Smooth muscle cell of trachea (primary cell): ENCODE measurements around the gene NUCB1. TPM values are rescaled to one million over a fixed set of nuclear protein-coding genes. Genes with fewer than 3 reads are reported as not detected.

Experiments used
- total RNA-seq: library from RNA; depleted of rRNA; stranded (reverse); fragments of >200 nt; gene quantifications from 2 replicates; pipeline ENCODE4 v1.2.1, GENCODE V29; 2014

Gene NUCB1
- 185 and 330 TPM in 2 replicates for total RNA-seq

DNA sequence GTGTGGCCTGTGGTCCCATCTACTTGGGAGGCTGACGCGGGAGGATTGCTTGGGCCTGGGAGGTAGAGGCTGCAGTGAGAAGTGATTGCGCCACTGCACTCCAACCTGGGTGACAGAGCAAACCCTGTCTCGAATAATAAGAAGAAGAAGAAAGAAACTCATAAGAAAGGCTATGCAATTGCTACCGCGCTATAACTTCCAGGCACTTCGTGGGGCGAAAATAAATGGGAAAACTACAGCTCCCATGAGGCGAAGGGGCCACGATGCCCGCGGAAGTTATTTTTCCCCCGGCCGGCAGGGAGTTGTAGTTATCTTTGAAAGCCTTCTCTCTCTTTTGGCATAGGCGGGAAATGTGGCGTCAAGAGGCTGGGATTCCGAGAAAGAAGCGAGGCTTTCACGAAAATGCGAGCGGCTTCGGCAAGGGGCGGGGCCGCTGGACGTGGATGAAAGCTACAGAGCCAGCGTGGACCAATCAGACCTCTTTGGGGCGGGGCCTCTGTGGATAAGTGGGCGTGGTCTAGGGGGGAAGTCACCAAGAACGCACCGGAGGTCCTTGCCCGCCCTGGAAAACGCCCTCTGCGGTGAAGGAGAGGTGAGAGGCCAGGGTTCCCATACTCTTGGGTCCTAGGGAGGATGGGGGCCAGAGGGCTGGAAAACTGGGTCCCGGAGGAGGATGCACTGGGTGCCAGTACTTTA lies at the start of gene NUCB1:
TSS of gene NUCB1 (plus strand) at position 532 of the 696 bp plus-strand sequence. CDS start 485 bp downstream, outside the sequence.

DNA sequence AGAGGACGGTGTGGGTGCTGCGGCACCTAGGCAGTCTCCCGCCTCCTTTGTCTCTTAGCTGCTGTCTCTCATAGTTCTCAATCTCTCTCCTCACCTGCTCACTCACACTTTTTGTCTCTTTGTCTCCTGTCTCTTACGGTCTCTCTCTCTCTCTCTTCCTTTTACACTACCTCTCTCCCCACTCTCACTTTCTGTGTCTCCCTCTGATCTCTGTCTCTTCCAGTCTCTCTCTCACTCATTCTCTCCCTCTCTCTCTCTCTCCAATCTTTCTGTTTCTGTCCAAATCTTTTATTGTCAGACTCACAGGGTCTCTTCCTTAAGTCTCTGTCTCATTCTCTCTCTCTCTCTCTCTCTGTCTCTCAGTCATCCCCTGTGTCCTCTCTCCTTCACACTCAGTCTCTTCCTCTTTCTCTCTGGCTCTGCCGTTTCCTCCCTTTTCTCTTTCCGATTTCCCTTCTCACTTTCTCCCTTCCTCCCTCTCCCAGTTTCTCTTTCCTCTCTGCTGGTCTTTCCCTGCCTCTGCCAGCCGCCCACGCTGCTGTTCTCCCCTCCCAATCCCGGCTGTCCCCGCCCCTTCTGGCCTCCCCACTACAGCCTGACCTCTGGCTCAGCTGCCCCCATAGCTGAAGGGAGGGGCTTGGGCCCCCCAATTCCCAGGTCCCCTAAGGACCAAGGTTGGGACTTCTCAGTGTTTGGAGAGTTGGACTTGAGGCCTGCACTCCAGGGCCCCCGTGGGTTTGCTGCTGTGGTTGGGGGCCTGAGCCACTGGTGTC lies 31.8 kb upstream of the NUCB1 start, which contains the start of gene PLEKHA4:
TSS of gene PLEKHA4 (minus strand) at position 504 of the 773 bp plus-strand sequence. CDS start 997 bp downstream, outside the sequence.

DNA sequence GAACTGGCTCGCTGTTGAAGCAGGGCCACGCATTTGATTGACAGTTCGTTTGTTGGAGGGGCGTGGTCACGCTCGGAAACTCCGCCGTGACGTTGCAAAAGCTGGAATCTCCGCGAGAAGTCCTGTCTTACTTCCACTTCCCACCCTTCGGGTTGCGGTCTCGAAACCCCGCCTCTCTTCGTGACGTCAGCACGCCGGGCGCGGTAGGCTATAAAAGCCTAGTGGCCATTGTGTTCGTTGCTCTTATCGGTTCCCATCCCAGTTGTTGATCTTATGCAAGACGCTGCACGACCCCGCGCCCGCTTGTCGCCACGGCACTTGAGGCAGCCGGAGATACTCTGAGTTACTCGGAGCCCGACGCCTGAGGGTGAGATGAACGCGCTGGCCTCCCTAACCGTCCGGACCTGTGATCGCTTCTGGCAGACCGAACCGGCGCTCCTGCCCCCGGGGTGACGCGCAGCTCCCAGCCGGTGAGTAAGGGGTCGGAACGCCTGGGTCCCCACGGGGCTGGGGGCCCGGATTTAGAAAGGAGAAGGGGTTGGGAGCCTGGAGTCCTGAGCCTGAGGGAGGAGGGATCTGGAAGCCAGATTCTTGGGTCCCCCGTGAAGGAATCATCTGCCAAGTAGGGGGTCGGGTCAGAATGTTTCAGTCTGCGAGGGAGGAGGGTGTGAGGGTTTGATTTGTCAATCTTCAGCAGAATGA lies 27.8 kb upstream of the NUCB1 start, which contains the start of gene PPP1R15A:
TSS of gene PPP1R15A (plus strand) at position 240 of the 702 bp plus-strand sequence. CDS start 813 bp downstream, outside the sequence.

DNA sequence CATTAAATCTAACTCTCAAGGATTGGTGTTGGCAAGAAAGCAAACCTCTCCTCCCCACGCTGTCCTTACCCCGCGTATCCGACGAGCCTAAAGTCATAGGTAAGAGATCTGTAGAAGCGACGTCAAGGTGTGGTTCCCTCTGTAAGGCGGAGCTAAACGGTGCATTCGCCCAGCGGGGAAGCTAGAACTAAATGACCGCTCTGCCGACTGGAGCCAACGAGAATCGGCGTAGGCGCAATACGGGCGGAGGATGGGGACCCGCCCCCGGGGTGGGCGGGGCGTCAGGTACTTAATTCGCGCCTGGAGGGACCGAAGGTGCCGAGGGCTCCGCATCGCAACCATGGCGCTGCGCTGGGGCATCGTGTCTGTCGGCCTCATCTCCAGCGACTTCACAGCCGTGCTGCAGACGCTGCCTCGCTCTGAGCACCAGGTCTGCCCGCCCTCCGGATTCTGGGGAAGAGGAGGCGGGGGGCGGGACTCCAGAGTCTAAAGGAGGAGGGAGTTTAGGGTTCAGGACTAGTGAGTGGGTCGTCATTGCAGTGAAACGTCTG lies 33.3 kb downstream of the NUCB1 start, which contains the start of gene DHDH:
TSS of gene DHDH (plus strand) at position 318 of the 551 bp plus-strand sequence. CDS start at position 341, 23 bp downstream.

GRCh38 chr19:48954595-48955307 lies 54.6 kb downstream of the NUCB1 start, which contains the start of gene BAX:
BAX (plus strand) TSS chr19:48954875; CDS start chr19:48954929, 54 bp downstream.

GRCh38 chr19:48965040-48965805 lies 65.1 kb downstream of the NUCB1 start, which contains the start of gene FTL:
FTL (plus strand) TSS chr19:48965309; CDS start chr19:48965508, 199 bp downstream.

Other genes starting within 250 kb of the NUCB1 start
- gene NTN5, start 227.3 kb upstream of the NUCB1 start, total RNA-seq: under 0.01 and 0.33 TPM in 2 replicates
- gene FUT2, start 204.3 kb upstream of the NUCB1 start, total RNA-seq: not detected in 2 replicates
- 1.9 and 3.8 TPM in 2 replicates for gene MAMSTR, start 180.6 kb upstream of the NUCB1 start, total RNA-seq
- 1.0 and 2.8 TPM in 2 replicates for gene RASIP1, start 159.7 kb upstream of the NUCB1 start, total RNA-seq
- gene IZUMO1, start 153.4 kb upstream of the NUCB1 start, total RNA-seq: not detected in 2 replicates
- gene FUT1, start 147.7 kb upstream of the NUCB1 start, total RNA-seq: under 0.01 TPM in 2 replicates
- gene FGF21, start 144.8 kb upstream of the NUCB1 start, total RNA-seq: not detected in 2 replicates
- 46.4 and 51.6 TPM in 2 replicates for gene BCAT2, start 89.3 kb upstream of the NUCB1 start, total RNA-seq
- gene HSD17B14, start 63.8 kb upstream of the NUCB1 start, total RNA-seq: 6.0 TPM in 2 replicates
- gene PLEKHA4, start 31.7 kb upstream of the NUCB1 start, total RNA-seq: 33.5 and 35.4 TPM in 2 replicates
- gene PPP1R15A, start 27.9 kb upstream of the NUCB1 start, total RNA-seq: 70.0 and 111 TPM in 2 replicates
- 0.44 and 1.7 TPM in 2 replicates for gene TULP2, start 1.6 kb upstream of the NUCB1 start, total RNA-seq
- not detected in 2 replicates for gene DHDH, start 33.4 kb downstream of the NUCB1 start, total RNA-seq
- gene BAX, start 54.6 kb downstream of the NUCB1 start, total RNA-seq: 84.1 and 144 TPM in 2 replicates
- 3,972 and 15,717 TPM in 2 replicates for gene FTL, start 65.0 kb downstream of the NUCB1 start, total RNA-seq
- 41.5 and 53.4 TPM in 2 replicates for gene GYS1, start 93.0 kb downstream of the NUCB1 start, total RNA-seq
- gene RUVBL2, start 93.6 kb downstream of the NUCB1 start, total RNA-seq: 175 and 353 TPM in 2 replicates
- gene LHB, start 116.8 kb downstream of the NUCB1 start, total RNA-seq: not detected in 2 replicates
- not detected in 2 replicates for gene CGB3, start 124.0 kb downstream of the NUCB1 start, total RNA-seq
- not detected in 2 replicates for gene CGB2, start 131.6 kb downstream of the NUCB1 start, total RNA-seq
- not detected in 2 replicates for gene CGB1, start 136.6 kb downstream of the NUCB1 start, total RNA-seq
- not detected in 2 replicates for gene CGB5, start 143.5 kb downstream of the NUCB1 start, total RNA-seq
- gene CGB8, start 148.8 kb downstream of the NUCB1 start, total RNA-seq: not detected in 2 replicates
- not detected in 2 replicates for gene CGB7, start 157.4 kb downstream of the NUCB1 start, total RNA-seq
- gene NTF4, start 164.5 kb downstream of the NUCB1 start, total RNA-seq: not detected in 2 replicates
- gene KCNA7, start 172.4 kb downstream of the NUCB1 start, total RNA-seq: not detected in 2 replicates
- gene SNRNP70, start 185.1 kb downstream of the NUCB1 start, total RNA-seq: 116 and 242 TPM in 2 replicates
- gene LIN7B, start 214.1 kb downstream of the NUCB1 start, total RNA-seq: 6.3 and 7.4 TPM in 2 replicates
- 0.99 TPM in 1 of 2 replicates, not detected in the other for gene C19orf73, start 218.8 kb downstream of the NUCB1 start, total RNA-seq
- gene PPFIA3, start 219.2 kb downstream of the NUCB1 start, total RNA-seq: 1.0 and 1.5 TPM in 2 replicates